Measurements from ENCODE around the gene SLC45A3. TPM values are rescaled to one million over a fixed set of nuclear protein-coding genes. Genes with fewer than 3 reads are reported as not detected.

The SLC45A3 gene
- total RNA-seq, 1 donor from 2014 or later, result 1.1 TPM

GRCh38 chr1:205678286-205679111 lies 1.8 kb downstream of the SLC45A3 start:
- H3K4me3 Mint-ChIP-seq (ENCODE audit: unreplicated experiment), result peak overlapping the region; percentile 82
- H3K4me1 Mint-ChIP-seq (ENCODE audit: unreplicated experiment), result peaks cover 11% of the 10 kb centered on the region
- no peak for DNase-seq (ENCODE audit: extremely low spot score, unreplicated experiment)
- H3K9me3 Mint-ChIP-seq (ENCODE audit: unreplicated experiment), result no peaks in the 10 kb centered on the region
- no peak overlapping the region for H3K27ac Mint-ChIP-seq (ENCODE audit: unreplicated experiment)
- TF ChIP-seq CTCF (IDR thresholded peaks at IDR 0.05), result no peak
- no peaks in the 10 kb centered on the region for H3K36me3 Mint-ChIP-seq (ENCODE audit: unreplicated experiment)
- H3K27me3 Mint-ChIP-seq (ENCODE audit: unreplicated experiment), result no peaks in the 10 kb centered on the region

- no peak overlapping the region for H3K27ac Mint-ChIP-seq (ENCODE audit: unreplicated experiment)
- TF ChIP-seq CTCF (IDR thresholded peaks at IDR 0.05), result no peak
- H3K27me3 Mint-ChIP-seq (ENCODE audit: unreplicated experiment), result no peaks in the 10 kb centered on the region
- no peaks in the 10 kb centered on the region for H3K36me3 Mint-ChIP-seq (ENCODE audit: unreplicated experiment)
- H3K4me3 Mint-ChIP-seq (ENCODE audit: unreplicated experiment), result no peak overlapping the region
- peaks cover 11% of the 10 kb centered on the region for H3K4me1 Mint-ChIP-seq (ENCODE audit: unreplicated experiment)
- DNase-seq (ENCODE audit: extremely low spot score, unreplicated experiment), result no peak
- no peaks in the 10 kb centered on the region for H3K9me3 Mint-ChIP-seq (ENCODE audit: unreplicated experiment)
Observed at GRCh38 chr1:205677167-205677566, 3.1 kb downstream of the SLC45A3 start.

- Mint-ChIP-seq H3K36me3 (ENCODE audit: unreplicated experiment) (no peaks in the 10 kb centered on the region), H3K4me3 (ENCODE audit: unreplicated experiment) (no peak overlapping the region), H3K4me1 (ENCODE audit: unreplicated experiment) (peaks cover 11% of the 10 kb centered on the region), H3K9me3 (ENCODE audit: unreplicated experiment) (no peaks in the 10 kb centered on the region), H3K27me3 (ENCODE audit: unreplicated experiment) (no peaks in the 10 kb centered on the region), H3K27ac (ENCODE audit: unreplicated experiment) (no peak overlapping the region)
- TF ChIP-seq CTCF (IDR thresholded peaks at IDR 0.05), result no peak
- DNase-seq (ENCODE audit: extremely low spot score, unreplicated experiment), result no peak
Observed at GRCh38 chr1:205676597-205676996, 3.7 kb downstream of the SLC45A3 start.

- Mint-ChIP-seq H3K4me3 (ENCODE audit: unreplicated experiment) (no peak overlapping the region), H3K27me3 (ENCODE audit: unreplicated experiment) (no peaks in the 10 kb centered on the region), H3K36me3 (ENCODE audit: unreplicated experiment) (no peaks in the 10 kb centered on the region), H3K27ac (ENCODE audit: unreplicated experiment) (no peak overlapping the region), H3K4me1 (ENCODE audit: unreplicated experiment) (peaks cover 11% of the 10 kb centered on the region), H3K9me3 (ENCODE audit: unreplicated experiment) (no peaks in the 10 kb centered on the region)
- no peak for DNase-seq (ENCODE audit: extremely low spot score, unreplicated experiment)
- no peak for TF ChIP-seq CTCF (IDR thresholded peaks at IDR 0.05)
Observed at GRCh38 chr1:205676002-205676401, 4.3 kb downstream of the SLC45A3 start.

GRCh38 chr1:205675247-205675646 lies 5.1 kb downstream of the SLC45A3 start:
- no peak overlapping the region for H3K4me3 Mint-ChIP-seq (ENCODE audit: unreplicated experiment)
- no peaks in the 10 kb centered on the region for H3K9me3 Mint-ChIP-seq (ENCODE audit: unreplicated experiment)
- H3K4me1 Mint-ChIP-seq (ENCODE audit: unreplicated experiment), result peaks cover 11% of the 10 kb centered on the region
- H3K36me3 Mint-ChIP-seq (ENCODE audit: unreplicated experiment), result no peaks in the 10 kb centered on the region
- no peaks in the 10 kb centered on the region for H3K27me3 Mint-ChIP-seq (ENCODE audit: unreplicated experiment)
- no peak for DNase-seq (ENCODE audit: extremely low spot score, unreplicated experiment)
- no peak for TF ChIP-seq CTCF (IDR thresholded peaks at IDR 0.05)
- no peak overlapping the region for H3K27ac Mint-ChIP-seq (ENCODE audit: unreplicated experiment)
